Natural killer cell (primary cell): Measurements from ENCODE around the gene RAI1. TPM values are rescaled to one million over a fixed set of nuclear protein-coding genes. Genes with fewer than 3 reads are reported as not detected.
A peak's percentile ranks its signal among the peaks of the same experiment; 100 is the strongest.

Source experiments
- ATAC-seq, 3 donors: fragments of 150-1000 bp in 2 of 3; fragments of 200-7000 bp in 1 of 3; cut with Tn5 transposase; 1 replicate in 1 of 3; 2 replicates in 2 of 3; pipeline ENCODE4 v1.10.0; 2021; ENCODE audit warnings: mild to moderate bottlenecking in 2 of 3, moderate library complexity in 2 of 3
- DNase-seq, 2 donors: peaks; one replicate each; pipeline versions ENCODE4 v3.0.0 to v3.0.0-alpha.2; 2013 to 2021; ENCODE audit warnings: mixed read lengths in 1 of 2
- H3K27ac ChIP-seq: one replicate; pipeline ENCODE4 v1.5.1; 2013; ENCODE audit warnings: mild to moderate bottlenecking, low read length
- H3K27me3 ChIP-seq: one replicate; pipeline ENCODE4 v1.6.1; 2013; ENCODE audit warnings: low read length; ENCODE audit not compliant: control insufficient read depth, insufficient read depth
- H3K36me3 ChIP-seq: one replicate; pipeline ENCODE4 v1.6.1; 2013; ENCODE audit warnings: low read length; ENCODE audit not compliant: control insufficient read depth, insufficient read depth
- H3K4me1 ChIP-seq: one replicate; pipeline ENCODE4 v1.6.1; 2013; ENCODE audit warnings: low read length; ENCODE audit not compliant: control insufficient read depth, insufficient read depth
- H3K4me3 ChIP-seq: one replicate; pipeline ENCODE4 v1.5.1; 2013; ENCODE audit warnings: low read length
- H3K9me3 ChIP-seq: one replicate; pipeline ENCODE4 v1.6.1; 2013; ENCODE audit warnings: low read length; ENCODE audit not compliant: control insufficient read depth, insufficient read depth
- H3K27ac Mint-ChIP-seq, 2 donors: one replicate each; pipeline ENCODE4 v1.8.0; 2022; ENCODE audit warnings: mild to moderate bottlenecking in 2 of 2, mixed read lengths in 2 of 2, moderate library complexity in 1 of 2
- H3K27me3 Mint-ChIP-seq, 2 donors: one replicate each; pipeline ENCODE4 v1.8.0; 2022; ENCODE audit warnings: low read depth in 2 of 2, mixed read lengths in 2 of 2
- H3K36me3 Mint-ChIP-seq: one replicate; pipeline ENCODE4 v1.8.0; 2022; ENCODE audit warnings: mixed read lengths
- H3K4me1 Mint-ChIP-seq, 2 donors: one replicate each; pipeline ENCODE4 v1.8.0; 2022; ENCODE audit warnings: mixed read lengths in 2 of 2
- H3K4me3 Mint-ChIP-seq: one replicate; pipeline ENCODE4 v1.8.0; 2022; ENCODE audit warnings: mild to moderate bottlenecking, moderate library complexity, mixed read lengths
- H3K9me3 Mint-ChIP-seq, 2 donors: one replicate each; pipeline ENCODE4 v1.8.0; 2022; ENCODE audit warnings: mixed read lengths in 2 of 2
- WGBS: methylation state at CpG from one replicate; pipeline ENCODE4 v1.1.7; 2013; ENCODE audit warnings: missing lambda C conversion rate; ENCODE audit not compliant: insufficient coverage; 5-methylcytosine and 5-hydroxymethylcytosine counted together
- intact Hi-C: fragments of 100-400 bp; cut with micrococcal nuclease; formaldehyde crosslinking; loops from one replicate; pipeline ENCODE4 v1.14.2; 2022
- total RNA-seq, 4 donors: library from RNA; stranded (reverse); fragments of 120-200 nt in 1 of 4; gene quantifications; one replicate each; pipeline versions ENCODE4 v1.2.3 to v1.2.4, GENCODE V29; 2013 to 2022
- TF ChIP-seq, protein P1 (sequence below): fragments of 200-600 bp; IDR thresholded peaks from one replicate; pipeline ENCODE4 v1.8.0; 2022; ENCODE audit warnings: antibody characterized with exemption

The RAI1 gene
- total RNA-seq, 3 donors from 2014 or later (not counting 1 experiment from before 2014, with no cell fraction given) = 39.8 to 55.0 (median 49.4) TPM

GRCh38 chr17:17762744-17763105, 81.5 kb downstream of the RAI1 start:
- DNase-seq (no peak), ATAC-seq (no peak)
- no peaks in the 10 kb centered on the region for H3K27me3 ChIP-seq
- H3K27ac ChIP-seq = no peak overlapping the region
- H3K4me3 ChIP-seq = no peak overlapping the region
- no peaks in the 10 kb centered on the region for H3K27me3 Mint-ChIP-seq
- H3K4me1 ChIP-seq = peaks cover 54% of the 10 kb centered on the region
- H3K9me3 Mint-ChIP-seq = no peaks in the 10 kb centered on the region
- 93% methylated on average over 5 of the region's 5 CpGs for WGBS
- intact Hi-C loops = no loop called here
- no peak overlapping the region for H3K27ac Mint-ChIP-seq
- H3K4me1 Mint-ChIP-seq = peaks cover 41 to 52% of the 10 kb centered on the region in 2 donors
- no peaks in the 10 kb centered on the region for H3K36me3 Mint-ChIP-seq
- H3K36me3 ChIP-seq = peaks cover 2% of the 10 kb centered on the region
- no peak overlapping the region for H3K4me3 Mint-ChIP-seq
- TF ChIP-seq, protein P1, sequence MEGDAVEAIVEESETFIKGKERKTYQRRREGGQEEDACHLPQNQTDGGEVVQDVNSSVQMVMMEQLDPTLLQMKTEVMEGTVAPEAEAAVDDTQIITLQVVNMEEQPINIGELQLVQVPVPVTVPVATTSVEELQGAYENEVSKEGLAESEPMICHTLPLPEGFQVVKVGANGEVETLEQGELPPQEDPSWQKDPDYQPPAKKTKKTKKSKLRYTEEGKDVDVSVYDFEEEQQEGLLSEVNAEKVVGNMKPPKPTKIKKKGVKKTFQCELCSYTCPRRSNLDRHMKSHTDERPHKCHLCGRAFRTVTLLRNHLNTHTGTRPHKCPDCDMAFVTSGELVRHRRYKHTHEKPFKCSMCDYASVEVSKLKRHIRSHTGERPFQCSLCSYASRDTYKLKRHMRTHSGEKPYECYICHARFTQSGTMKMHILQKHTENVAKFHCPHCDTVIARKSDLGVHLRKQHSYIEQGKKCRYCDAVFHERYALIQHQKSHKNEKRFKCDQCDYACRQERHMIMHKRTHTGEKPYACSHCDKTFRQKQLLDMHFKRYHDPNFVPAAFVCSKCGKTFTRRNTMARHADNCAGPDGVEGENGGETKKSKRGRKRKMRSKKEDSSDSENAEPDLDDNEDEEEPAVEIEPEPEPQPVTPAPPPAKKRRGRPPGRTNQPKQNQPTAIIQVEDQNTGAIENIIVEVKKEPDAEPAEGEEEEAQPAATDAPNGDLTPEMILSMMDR = no peak
- H3K9me3 ChIP-seq = no peaks in the 10 kb centered on the region

DNA sequence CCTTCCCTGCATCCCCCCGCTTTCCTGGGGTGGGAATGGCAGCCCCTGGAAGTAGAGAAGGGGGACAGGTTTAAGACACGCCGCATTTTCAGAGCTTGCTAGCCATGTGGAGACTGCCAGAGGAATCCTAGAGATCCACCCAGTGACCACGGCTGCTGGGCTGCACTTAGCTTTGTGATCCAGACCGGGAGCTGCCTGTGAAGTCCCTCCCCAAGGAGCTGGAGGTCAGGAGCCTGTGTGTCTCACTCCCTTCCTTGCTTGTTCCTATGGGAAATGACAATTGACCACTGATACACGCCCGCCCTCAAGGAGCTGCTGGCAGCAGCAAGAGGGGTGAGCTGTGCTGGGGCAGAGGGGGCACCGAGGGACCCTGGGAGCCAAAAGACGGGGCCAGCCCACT, 81.9 kb downstream of the RAI1 start:
- H3K36me3 Mint-ChIP-seq = no peaks in the 10 kb centered on the region

GRCh38 chr17:17763734-17764133, 82.5 kb downstream of the RAI1 start:
- TF ChIP-seq, protein P1 = no peak
- no peaks in the 10 kb centered on the region for H3K9me3 Mint-ChIP-seq
- ATAC-seq (no peak), DNase-seq (no peak)
- Histone ChIP-seq H3K27me3 (no peaks in the 10 kb centered on the region), H3K9me3 (no peaks in the 10 kb centered on the region), H3K4me1 (peaks cover 52% of the 10 kb centered on the region), H3K36me3 (peaks cover 2% of the 10 kb centered on the region), H3K27ac (peak overlapping the region; percentile 5), H3K4me3 (no peak overlapping the region)
- intact Hi-C loops = no loop called here
- H3K4me3 Mint-ChIP-seq = peak overlapping the region; percentile 17
- H3K4me1 Mint-ChIP-seq = peaks cover 40 to 48% of the 10 kb centered on the region in 2 donors
- no peaks in the 10 kb centered on the region for H3K27me3 Mint-ChIP-seq
- H3K36me3 Mint-ChIP-seq = no peaks in the 10 kb centered on the region
- H3K27ac Mint-ChIP-seq = peak overlapping the region; percentile 45 to 64
- 39% methylated on average over 5 of the region's 5 CpGs for WGBS

More for the DNA sequence above, 81.9 kb downstream of the RAI1 start:
- Histone ChIP-seq H3K4me3 (no peak overlapping the region), H3K36me3 (peaks cover 2% of the 10 kb centered on the region), H3K9me3 (no peaks in the 10 kb centered on the region), H3K27ac (no peak overlapping the region), H3K27me3 (no peaks in the 10 kb centered on the region), H3K4me1 (peaks cover 52% of the 10 kb centered on the region)
- Mint-ChIP-seq H3K4me1 (peaks cover 39 to 48% of the 10 kb centered on the region in 2 donors), H3K9me3 (no peaks in the 10 kb centered on the region), H3K27ac (peak overlapping the region in 1 of 2 donors; percentile 45), H3K27me3 (no peaks in the 10 kb centered on the region), H3K4me3 (no peak overlapping the region)
- TF ChIP-seq, protein P1 = no peak
- no peak for ATAC-seq
- intact Hi-C loops = no loop called here
- no peak for DNase-seq
- 97% methylated on average over 9 of the region's 9 CpGs for whole genome bisulfite sequencing

- Histone ChIP-seq H3K4me1 (peaks cover 59% of the 10 kb centered on the region), H3K9me3 (no peaks in the 10 kb centered on the region), H3K36me3 (peaks cover 2% of the 10 kb centered on the region), H3K27me3 (no peaks in the 10 kb centered on the region), H3K4me3 (no peak overlapping the region), H3K27ac (peak overlapping the region; percentile 69)
- intact Hi-C loops = loop anchor here (5.0 kb wide), 1 partner anchor 43 kb away; no protein-coding TSS in a partner anchor
- no peaks in the 10 kb centered on the region for H3K9me3 Mint-ChIP-seq
- peaks cover 43 to 55% of the 10 kb centered on the region in 2 donors for H3K4me1 Mint-ChIP-seq
- DNase-seq (no peak), ATAC-seq (no peak)
- TF ChIP-seq, protein P1 = no peak
- no peaks in the 10 kb centered on the region for H3K36me3 Mint-ChIP-seq
- no peak overlapping the region for H3K4me3 Mint-ChIP-seq
- no peaks in the 10 kb centered on the region for H3K27me3 Mint-ChIP-seq
- H3K27ac Mint-ChIP-seq = peak overlapping the region; percentile 87 to 95
- WGBS = 89% methylated on average over 13 of the region's 14 CpGs
Observed at GRCh38 chr17:17765359-17766076, 84.3 kb downstream of the RAI1 start.
